HPDE6-E6E7 (cell line): ENCODE results near the gene MYLK2.

Experiments
- DNase-seq: peaks from one replicate; pipeline ENCODE4 v3.0.0; 2011; ENCODE audit warnings: missing footprints; ENCODE audit errors: extremely low spot score

The MYLK2 gene

DNA sequence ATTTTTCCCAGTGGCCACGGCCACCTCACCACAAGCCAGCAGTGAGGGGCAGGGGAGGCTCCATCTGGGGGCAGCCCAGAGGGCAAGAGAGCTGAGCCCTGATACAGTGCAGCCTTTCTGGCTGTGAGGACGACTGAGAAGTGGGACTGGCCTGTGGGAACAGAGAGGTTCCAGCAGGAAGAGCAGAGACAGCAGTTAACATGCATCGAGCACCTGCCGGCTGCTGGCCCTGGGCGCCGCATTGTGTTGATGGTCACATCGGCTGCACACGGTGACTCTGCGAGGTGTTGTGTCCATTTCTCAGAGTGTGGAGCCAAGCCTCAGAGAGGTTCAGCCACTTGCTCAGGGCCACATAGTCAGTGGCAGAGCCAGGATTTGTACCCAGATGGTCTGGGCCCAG lies 16.4 kb downstream of the MYLK2 start:
- DNase-seq, result no peak

DNA sequence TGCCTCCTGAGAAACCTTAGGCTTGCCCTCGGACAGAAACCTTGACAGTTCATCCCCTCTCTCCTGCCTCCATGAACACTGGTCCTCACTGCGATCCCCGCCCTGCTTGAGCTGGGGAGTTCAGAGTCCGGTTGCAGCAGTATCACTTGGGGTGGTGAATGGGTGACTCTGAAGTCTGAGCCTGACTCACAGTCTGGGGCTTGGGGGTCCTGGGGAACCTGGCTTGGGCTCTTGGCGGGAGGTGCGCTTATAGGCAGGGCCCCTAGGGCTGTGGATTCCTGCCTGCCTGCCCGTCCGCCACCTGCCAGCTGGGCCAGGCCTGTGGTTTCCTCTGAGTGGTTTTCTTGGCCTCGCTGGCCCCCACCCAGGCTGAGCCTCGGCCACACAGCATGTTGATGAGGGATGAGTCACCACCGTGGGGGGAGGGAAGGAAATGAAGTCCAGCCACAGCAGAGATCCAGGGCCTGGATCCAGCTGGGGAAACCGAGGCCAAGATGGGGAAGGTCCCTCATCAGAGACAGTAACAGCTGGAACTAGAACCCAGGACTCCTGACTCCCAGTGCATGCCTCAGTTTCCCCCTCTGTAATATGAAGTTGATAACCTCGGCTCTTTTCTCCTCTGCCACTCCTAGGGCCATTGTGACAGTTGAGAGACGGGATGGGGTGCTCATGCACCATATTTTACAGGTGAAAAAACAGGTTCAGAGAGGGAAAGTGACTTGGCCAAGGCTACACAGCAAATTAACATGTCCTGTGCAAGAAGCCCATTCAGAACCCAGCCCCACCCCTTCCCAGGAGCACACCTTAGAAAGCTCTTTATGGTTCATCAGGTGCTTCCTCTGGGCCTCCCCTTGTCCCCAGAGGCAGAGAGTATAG lies 17.1 kb downstream of the MYLK2 start:
- peak; percentile 98 for DNase-seq

DNA sequence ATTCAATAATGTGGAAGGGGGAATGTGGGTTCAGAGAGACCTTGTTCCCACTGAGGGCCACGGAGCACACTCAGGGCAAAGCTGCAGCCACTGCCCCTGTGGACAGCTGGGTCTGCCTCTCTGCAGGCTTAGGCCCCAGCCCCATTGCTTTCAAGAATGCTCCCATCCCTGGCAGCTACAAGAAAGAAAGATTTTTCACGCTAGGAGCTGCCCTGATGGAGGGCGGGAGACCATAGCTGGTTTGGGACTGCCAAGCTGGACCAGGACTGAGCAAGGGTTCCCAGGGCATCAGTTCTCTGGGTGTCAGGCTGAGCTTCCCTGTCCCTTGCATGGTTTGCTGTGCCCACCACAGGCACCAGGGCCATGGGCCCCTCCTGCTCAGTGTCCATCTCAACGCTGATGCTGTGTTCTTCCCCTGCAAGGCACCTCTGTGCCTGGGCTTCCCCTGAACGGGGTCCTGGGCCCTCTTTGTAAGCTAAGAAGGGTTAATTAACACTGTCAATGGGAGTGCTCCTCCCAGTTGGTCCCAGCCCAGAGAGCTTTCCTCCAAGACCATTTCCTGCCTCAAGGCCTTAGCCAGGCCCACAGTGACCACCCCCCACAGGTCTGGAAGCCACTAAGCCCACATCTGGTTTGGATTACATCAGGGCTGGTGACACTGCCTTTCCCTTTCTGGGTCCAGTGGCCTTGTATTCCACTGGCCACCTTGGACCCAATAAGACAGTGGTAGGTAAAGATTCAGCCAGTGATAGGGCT lies 17.9 kb downstream of the MYLK2 start:
- no peak for DNase-seq

DNA sequence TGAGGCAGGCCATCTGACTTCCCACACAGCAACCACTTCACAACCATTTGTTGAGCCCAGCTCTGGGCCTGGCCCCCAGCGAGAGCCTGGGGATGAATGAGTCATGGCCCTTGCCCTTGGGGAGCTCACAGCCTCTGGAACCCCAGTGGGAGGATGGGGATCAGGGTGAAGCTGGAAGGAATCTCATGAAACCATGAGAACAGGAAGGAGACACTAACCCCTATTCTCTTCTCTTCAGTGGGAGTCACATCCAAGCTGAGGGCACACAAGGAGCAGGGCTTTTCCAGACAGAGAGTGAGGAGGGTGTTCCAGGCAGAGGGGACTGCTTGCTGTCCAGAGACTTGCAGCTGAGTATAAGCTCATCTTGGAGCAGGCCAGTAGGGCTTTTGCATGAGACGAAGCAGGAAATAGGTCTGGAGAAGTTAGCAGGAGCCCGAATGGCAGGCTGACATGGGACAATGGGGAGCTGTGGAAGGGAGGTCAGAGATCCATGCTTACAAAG lies 18.8 kb downstream of the MYLK2 start:
- DNase-seq, result no peak

GRCh38 chr20:31838646-31839292 lies 19.6 kb downstream of the MYLK2 start:
- DNase-seq, result no peak

GRCh38 chr20:31839782-31840487 lies 20.8 kb downstream of the MYLK2 start:
- DNase-seq, result no peak

GRCh38 chr20:31840906-31841816 lies 22.0 kb downstream of the MYLK2 start:
- no peak for DNase-seq

DNA sequence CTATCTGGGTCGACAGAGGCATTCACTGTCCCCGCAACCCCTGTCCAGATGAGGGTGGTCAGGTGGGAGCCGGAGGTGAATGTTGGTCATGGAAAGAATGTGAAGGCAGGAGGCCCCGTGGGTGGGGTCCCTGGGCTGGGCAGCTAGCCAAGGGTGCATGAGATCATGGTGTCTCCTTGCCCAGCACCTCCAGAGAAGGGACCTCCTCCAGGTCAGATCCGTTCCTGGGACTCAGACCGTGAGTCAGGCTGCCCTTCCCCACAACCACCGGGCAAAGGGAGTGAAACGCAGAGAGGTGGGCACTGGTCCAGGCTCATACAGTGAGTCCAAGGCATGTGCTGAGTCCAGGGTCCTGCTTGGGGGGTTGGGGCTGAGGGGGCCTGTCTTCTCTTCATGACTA lies 22.8 kb downstream of the MYLK2 start:
- no peak for DNase-seq

- DNase-seq, result no peak
These were observed 23.5 kb downstream of the MYLK2 start for GRCh38 chr20:31842471-31843157.

DNA sequence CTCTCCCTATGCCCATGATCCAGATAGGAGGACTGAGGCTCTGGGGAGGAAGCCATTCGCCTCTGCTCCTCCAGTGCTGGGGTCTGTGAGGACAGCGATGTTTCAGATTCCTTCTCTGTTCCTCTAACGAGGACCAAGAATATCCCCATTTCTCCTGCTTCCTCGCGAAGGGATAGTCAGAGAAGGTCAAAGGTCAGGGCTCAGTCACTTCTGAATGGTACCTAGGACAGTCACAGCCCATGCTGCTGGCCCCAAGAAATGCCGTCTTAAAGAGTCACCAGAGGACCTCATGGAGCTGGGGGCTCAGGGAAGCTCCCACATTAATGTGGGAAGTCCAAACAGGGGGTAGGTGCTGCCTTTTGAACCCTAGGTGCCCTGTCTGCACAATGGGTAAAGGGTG lies 24.1 kb downstream of the MYLK2 start:
- no peak for DNase-seq

GRCh38 chr20:31843881-31844280 lies 24.7 kb downstream of the MYLK2 start:
- no peak for DNase-seq

DNA sequence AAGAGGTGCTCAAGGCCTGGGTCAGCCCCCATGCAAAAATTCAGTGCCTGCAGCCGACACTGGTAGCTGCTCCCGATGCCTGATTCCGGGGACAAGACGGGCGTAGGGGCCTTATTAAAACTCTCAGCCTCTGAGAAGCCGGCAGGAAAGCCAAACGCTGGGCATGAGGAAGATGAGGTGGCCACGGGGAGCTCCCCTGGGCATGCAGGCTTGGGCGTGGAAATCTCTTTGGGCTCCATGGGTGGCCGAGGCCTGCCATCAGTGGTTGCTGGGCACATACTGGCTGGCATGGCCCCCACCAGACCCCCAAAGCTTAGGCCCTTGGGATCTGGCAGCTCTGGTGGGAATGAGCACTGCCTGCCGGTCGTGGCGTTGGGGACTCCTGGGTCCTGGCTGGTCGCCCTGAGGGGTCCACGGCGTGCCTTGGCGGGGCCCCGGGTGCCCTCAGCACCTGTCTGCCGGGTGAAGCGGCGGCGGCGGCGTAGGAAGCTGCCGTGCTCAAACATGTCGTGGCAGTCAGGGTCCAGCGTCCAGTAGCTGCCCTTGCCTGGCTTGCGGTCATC lies 25.7 kb downstream of the MYLK2 start:
- no peak for DNase-seq

GRCh38 chr20:31845300-31845863 lies 26.2 kb downstream of the MYLK2 start, which contains the start of gene FOXS1:
Gene FOXS1 (minus strand): TSS chr20:31845604. CDS start chr20:31845542, 62 bp downstream.
- DNase-seq, result no peak

DNA sequence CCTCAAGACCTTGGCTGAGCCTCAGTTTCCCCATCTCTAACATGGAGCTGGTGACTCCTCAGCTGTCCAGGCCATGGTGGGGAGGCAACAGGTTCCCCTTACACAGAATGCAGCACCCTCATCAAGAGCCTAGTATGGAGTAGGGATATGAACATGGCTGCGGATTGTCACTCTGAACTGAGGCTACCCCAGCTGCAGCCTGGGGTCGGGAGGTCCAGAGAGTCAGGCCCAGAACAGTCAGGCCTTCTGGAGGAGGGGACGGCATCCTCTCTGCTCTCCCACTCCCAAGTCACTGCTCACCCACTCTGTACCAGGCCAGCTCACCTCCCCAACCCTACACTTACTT lies 27.6 kb downstream of the MYLK2 start:
- no peak for DNase-seq

- DNase-seq, result no peak
These were observed 29.2 kb downstream of the MYLK2 start for GRCh38 chr20:31848088-31848999.

- no peak for DNase-seq
These were observed 30.3 kb downstream of the MYLK2 start for GRCh38 chr20:31849306-31849930.

GRCh38 chr20:31851240-31851955 lies 32.2 kb downstream of the MYLK2 start:
- no peak for DNase-seq
